HepG2 (cell line): ENCODE data around the gene ITGA6. TPM values are rescaled to one million over a fixed set of nuclear protein-coding genes. Genes with fewer than 3 reads are reported as not detected.

ENCODE experiments used
- ATAC-seq: fragments of 200-7000 bp; cut with Tn5 transposase; 3 replicates; pipeline ENCODE4 v1.9.1; 2020; ENCODE audit warnings: mild to moderate bottlenecking, moderate library complexity
- Bru-seq: library from RNA; stranded (reverse); fragments of 400-500 nt; gene quantifications from one replicate; lab custom pipeline; 2021; lab: Mats Ljungman, UMichigan
- BruChase-seq, 2 experiments: library from RNA; stranded (reverse); fragments of 400-500 nt; gene quantifications; one replicate each; lab custom pipeline; 2021; lab: Mats Ljungman, UMichigan
- BruUV-seq: library from RNA; stranded (reverse); fragments of 400-500 nt; replicated peaks from 2 replicates; lab custom pipeline; 2021; lab: Mats Ljungman, UMichigan
- CTCF ChIA-PET: fragments of 300-600 bp; formaldehyde crosslinking; extraction: SDS; loops from one replicate; lab custom pipeline; 2021; ENCODE audit warnings: low total read pairs, inconsistent platforms, low intra/inter-chr PET ratio; lab: Yijun Ruan, JAX
- POLR2A ChIA-PET: fragments of 350-600 bp; sonication (Branson Sonifier 250); formaldehyde crosslinking; loops from one replicate; lab custom pipeline; 2020; ENCODE audit warnings: antibody characterized with exemption, inconsistent platforms; lab: Yijun Ruan, JAX
- DNase-seq: peaks from one replicate; pipeline ENCODE4 v3.0.0-alpha.2; 2015; ENCODE audit warnings: low spot score
- FAIRE-seq: peaks from 3 replicates; lab custom pipeline; 2011; peaks lifted over from hg19 to GRCh38; lab: Jason Lieb, UNC
- H2AFZ ChIP-seq: one replicate; pipeline ENCODE4 v1.6.1; 2011; ENCODE audit warnings: low read length, inconsistent platforms
- H3K27ac ChIP-seq: fragments of 300-600 bp; 3 replicates; pipeline ENCODE4 v1.8.0; 2011; ENCODE audit warnings: mixed run types, mild to moderate bottlenecking, mixed read lengths, low read length, inconsistent platforms; ENCODE audit not compliant: insufficient read depth; ENCODE audit errors: extremely low read length
- H3K27me3 ChIP-seq, 2 experiments: fragments of 200-600 bp in 1 of 2; 2 replicates in 1 of 2; 3 replicates in 1 of 2; pipeline versions ENCODE4 v1.6.0 to v1.8.0; 2011; ENCODE audit warnings: low read length in 2 of 2, mild to moderate bottlenecking in 2 of 2, moderate library complexity in 2 of 2, inconsistent platforms in 1 of 2; ENCODE audit not compliant: insufficient read depth in 2 of 2, control insufficient read depth in 1 of 2
- H3K36me3 ChIP-seq, 2 experiments: fragments of 200-600 bp in 1 of 2; replicated peaks in 1 of 2; 2 replicates in 1 of 2; 3 replicates in 1 of 2; pipeline versions ENCODE4 v1.5.1 to v1.8.0; 2011; ENCODE audit warnings: low read length in 2 of 2, inconsistent platforms in 1 of 2; ENCODE audit not compliant: insufficient read depth in 2 of 2, control insufficient read depth in 1 of 2
- H3K4me1 ChIP-seq: 2 replicates; pipeline ENCODE4 v1.5.1; 2012; ENCODE audit warnings: low read length, inconsistent platforms; ENCODE audit not compliant: insufficient read depth
- H3K4me2 ChIP-seq: 2 replicates; pipeline ENCODE4 v1.6.0; 2011; ENCODE audit warnings: low read depth, low read length, inconsistent platforms
- H3K4me3 ChIP-seq, 3 experiments: fragments of 200-600 bp in 1 of 3; sonication (generic), shearing (Covaris generic) in 1 of 3; replicated peaks in 1 of 3; 2 replicates each; pipeline ENCODE4 v1.5.1; 2011 to 2016; ENCODE audit warnings: low read length in 3 of 3, inconsistent platforms in 2 of 3, low read depth in 2 of 3, mild to moderate bottlenecking in 2 of 3, control low read depth in 1 of 3, mixed read lengths in 1 of 3; ENCODE audit not compliant: insufficient read depth in 1 of 3
- H3K79me2 ChIP-seq: one replicate; pipeline ENCODE4 v1.6.1; 2011; ENCODE audit warnings: low read length, inconsistent platforms; ENCODE audit not compliant: insufficient read depth
- H3K9ac ChIP-seq: 2 replicates; pipeline ENCODE4 v1.6.0; 2011; ENCODE audit warnings: mild to moderate bottlenecking, low read depth, low read length, inconsistent platforms; ENCODE audit not compliant: insufficient read depth
- H3K9me3 ChIP-seq: 2 replicates; pipeline ENCODE4 v1.5.1; 2012; ENCODE audit warnings: mild to moderate bottlenecking, low read length
- H4K20me1 ChIP-seq: 2 replicates; pipeline ENCODE4 v1.6.0; 2011; ENCODE audit warnings: inconsistent platforms, mild to moderate bottlenecking, low read length, moderate library complexity; ENCODE audit not compliant: insufficient read depth
- LBX2 ChIP-seq: sonication (generic); formaldehyde crosslinking; IDR thresholded peaks from 2 replicates; pipeline ENCODE4 v1.5.0; 2020; ENCODE audit warnings: missing genetic modification reagents, mild to moderate bottlenecking, borderline replicate concordance
- PRMT3 ChIP-seq: sonication (generic); formaldehyde crosslinking; IDR thresholded peaks from 2 replicates; pipeline ENCODE4 v1.8.1; 2022; ENCODE audit warnings: low read depth, mild to moderate bottlenecking, moderate library complexity, missing genetic modification reagents, borderline replicate concordance
- ZNF24 ChIP-seq: fragments of 450-650 bp; IDR thresholded peaks from 2 replicates; pipeline ENCODE4 v1.6.1; 2017; ENCODE audit warnings: antibody characterized with exemption, mild to moderate bottlenecking
- WGBS: methylation state at CpG from one replicate; pipeline ENCODE4 v1.1.6; 2017; ENCODE audit warnings: low lambda C conversion rate; 5-methylcytosine and 5-hydroxymethylcytosine counted together
- in situ Hi-C: cut with HindIII; loops from 2 replicates; pipeline ENCODE4 v1.10.0; 2017; ENCODE audit warnings: low pct_unique_long_range_greater_than_20kb; ENCODE audit not compliant: extremely low pct_ligation_motif_present
- intact Hi-C: fragments of 100-400 bp; cut with micrococcal nuclease; formaldehyde crosslinking; loops from one replicate; pipeline ENCODE4 v1.10.0; 2022; ENCODE audit not compliant: unreplicated experiment
- long read RNA-seq, 2 experiments: library from RNA in 1 of 2; library from polyadenylated mRNA in 1 of 2; stranded (forward) in 1 of 2; unstranded in 1 of 2; transcript quantifications; one replicate each; pipeline ENCODE4 v2.0.0, GENCODE V29; 2019 to 2022
- polyA minus RNA-seq, 3 experiments: library from RNA; depleted of rRNA, polyadenylated mRNA; stranded (reverse); fragments of >200 nt; gene quantifications; 2 replicates each; pipeline ENCODE4 v1.2.3, GENCODE V29; 2011; ENCODE audit warnings: low replicate concordance in 1 of 3
- polyA plus RNA-seq, 8 experiments: library from polyadenylated mRNA; depleted of rRNA in 3 of 8; stranded (reverse) in 7 of 8; unstranded in 1 of 8; fragments of >200 nt; fragmentation: Illumina TruSeq in 4 of 8; extraction: Trizol in 4 of 8; gene quantifications; 2 replicates each; pipeline versions ENCODE4 v1.2.1 to v1.2.3, GENCODE V29; 2011 to 2016; ENCODE audit warnings: low read depth in 4 of 8, missing spikeins in 1 of 8, mixed read lengths in 1 of 8; ENCODE audit not compliant: insufficient read depth in 1 of 8
- total RNA-seq, 5 experiments: library from RNA; depleted of rRNA; stranded (reverse); fragments of >200 nt; fragmentation: Illumina TruSeq; extraction: Trizol; gene quantifications; 2 replicates each; pipeline ENCODE4 v1.2.3, GENCODE V29; 2016; ENCODE audit warnings: low read depth in 1 of 5
- TF ChIP-seq, protein P1 (sequence below): sonication (generic); formaldehyde crosslinking; IDR thresholded peaks from 2 replicates; pipeline ENCODE4 v1.4.0; 2020; ENCODE audit warnings: missing genetic modification reagents
- TF ChIP-seq, protein P2 (sequence below): IDR thresholded peaks from 2 replicates; pipeline ENCODE4 v1.6.1; 2016; ENCODE audit warnings: low read depth, missing genetic modification reagents, missing compliant biosample characterization

ITGA6 gene
- total RNA-seq (2016; rRNA removed; fragmentation: Illumina TruSeq; extraction: Trizol) (49.6 and 92.5 TPM in 2 replicates), polyA plus RNA-seq (2011; rRNA removed) (21.6 and 24.0 TPM in 2 replicates), polyA minus RNA-seq (2011; rRNA and poly(A)+ RNA removed; ENCODE audit: low replicate concordance) (8.5 and 31.2 TPM in 2 replicates), Bru-seq, nascent RNA (percentile 95 among the genes with signal in this experiment), BruChase-seq, experiment 1, labeled RNA remaining after a 6-hour chase (percentile 95 among the genes with signal in this experiment), BruChase-seq, experiment 2, labeled RNA remaining after a 2-hour chase (percentile 91 among the genes with signal in this experiment)
- total RNA-seq (2016; cell fraction: cytosol; rRNA removed; fragmentation: Illumina TruSeq; extraction: Trizol; ENCODE audit: low read depth): 4.0 and 7.3 TPM in 2 replicates
- 46.0 and 93.0 TPM in 2 replicates for total RNA-seq (2016; cell fraction: insoluble cytoplasmic fraction; rRNA removed; fragmentation: Illumina TruSeq; extraction: Trizol)
- total RNA-seq (2016; cell fraction: membrane; rRNA removed; fragmentation: Illumina TruSeq; extraction: Trizol): 20.1 and 25.4 TPM in 2 replicates
- total RNA-seq (2016; cell fraction: nucleus; rRNA removed; fragmentation: Illumina TruSeq; extraction: Trizol): 132 and 146 TPM in 2 replicates
- 12.2 and 19.7 TPM in 2 replicates for polyA plus RNA-seq (2011; cell fraction: cytosol; rRNA removed)
- 24.5 and 30.3 TPM in 2 replicates for polyA plus RNA-seq (2011; cell fraction: nucleus; rRNA removed)
- 55.3 and 56.2 TPM in 2 replicates for polyA plus RNA-seq (2012)
- polyA plus RNA-seq (2016; cell fraction: cytosol; fragmentation: Illumina TruSeq; extraction: Trizol; ENCODE audit: low read depth): 2.1 TPM in 2 replicates
- polyA plus RNA-seq (2016; cell fraction: insoluble cytoplasmic fraction; fragmentation: Illumina TruSeq; extraction: Trizol; ENCODE audit: low read depth): 27.1 and 28.5 TPM in 2 replicates
- polyA plus RNA-seq (2016; cell fraction: membrane; fragmentation: Illumina TruSeq; extraction: Trizol; ENCODE audit: low read depth): 5.3 and 7.3 TPM in 2 replicates
- polyA plus RNA-seq (2016; cell fraction: nucleus; fragmentation: Illumina TruSeq; extraction: Trizol; ENCODE audit: insufficient read depth, low read depth): 118 and 128 TPM in 2 replicates
- 32.7 and 35.0 TPM in 2 replicates for polyA minus RNA-seq (2011; cell fraction: cytosol; rRNA and poly(A)+ RNA removed)
- 106 and 110 TPM in 2 replicates for polyA minus RNA-seq (2011; cell fraction: nucleus; rRNA and poly(A)+ RNA removed)
- long read RNA-seq, experiment 1, full-length matches to known transcripts: 3 of 20 reads
- long read RNA-seq, experiment 1, partial matches to known transcripts: 11 of 20 reads
- long read RNA-seq, experiment 1, other reads (novel, unspliced or antisense): 6 of 20 reads
- long read RNA-seq, experiment 2, full-length matches to known transcripts: 13 of 149 reads
- long read RNA-seq, experiment 2, partial matches to known transcripts: 12 of 149 reads
- long read RNA-seq, experiment 2, other reads (novel, unspliced or antisense): 124 of 149 reads

DNA sequence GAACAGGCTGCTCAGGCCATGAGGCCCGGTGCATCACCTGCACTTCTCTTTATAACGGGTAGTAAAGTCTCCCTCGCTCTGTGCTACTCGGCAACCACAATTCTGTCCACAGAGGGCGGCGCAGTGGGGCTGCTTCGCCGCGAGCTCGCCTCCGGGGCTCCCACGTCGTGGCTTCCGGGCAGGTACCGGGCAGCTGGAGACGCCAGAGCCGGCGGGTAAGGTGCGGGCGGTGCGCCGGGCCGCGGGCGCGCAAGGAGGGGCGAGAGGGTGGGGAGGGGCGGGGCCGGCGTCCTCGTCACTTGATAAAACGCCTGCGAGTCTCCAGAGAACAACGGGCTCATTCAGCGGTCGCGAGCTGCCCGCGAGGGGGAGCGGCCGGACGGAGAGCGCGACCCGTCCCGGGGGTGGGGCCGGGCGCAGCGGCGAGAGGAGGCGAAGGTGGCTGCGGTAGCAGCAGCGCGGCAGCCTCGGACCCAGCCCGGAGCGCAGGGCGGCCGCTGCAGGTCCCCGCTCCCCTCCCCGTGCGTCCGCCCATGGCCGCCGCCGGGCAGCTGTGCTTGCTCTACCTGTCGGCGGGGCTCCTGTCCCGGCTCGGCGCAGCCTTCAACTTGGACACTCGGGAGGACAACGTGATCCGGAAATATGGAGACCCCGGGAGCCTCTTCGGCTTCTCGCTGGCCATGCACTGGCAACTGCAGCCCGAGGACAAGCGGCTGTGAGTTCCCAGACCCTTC is at the start of gene ITGA6:
Gene ITGA6, plus strand, starts transcription at position 331 of the 734 bp plus-strand sequence.
- FAIRE-seq (no peak), DNase-seq (peak; percentile 89), ATAC-seq (peak; percentile 87)
- Histone ChIP-seq H3K9ac (peak within 1 kb of the TSS; percentile 88), H3K79me2 (peaks cover 40% of the 10 kb centered on the region), H3K27ac (peak within 1 kb of the TSS; percentile 86), H3K4me1 (peaks cover 39% of the 10 kb centered on the region), H4K20me1 (peaks cover 8% of the 10 kb centered on the region; the same call in 1 of the 2 replicates), H3K9me3 (no peaks in the 10 kb centered on the region), H3K27me3 (peaks cover 1 to 11% of the 10 kb centered on the region in 2 experiments; a peak in 2 of 5 replicates), H3K4me2 (peak within 1 kb of the TSS; percentile 81), H3K4me3 (peak within 1 kb of the TSS; percentile 65 to 97 (median 90)), H2AFZ (peak within 1 kb of the TSS; percentile 15), H3K36me3 (no peaks in the 10 kb centered on the region)
- in situ Hi-C loops: loop anchor here (5.0 kb wide), 1 partner anchor 35 kb away; no protein-coding TSS in a partner anchor
- intact Hi-C loops: loop anchor here (1.0 to 5.0 kb wide), 2 partner anchors 88 to 130 kb away; partner anchors contain the start of gene PDK1
- ChIA-PET CTCF (interaction anchor here (3.0 kb wide), 2 partner anchors 34 to 38 kb away, joined by 12 to 17 read pairs; no protein-coding TSS in a partner anchor), POLR2A (interaction anchor here (0.7 to 5.2 kb wide), 12 partner anchors 13 to 321 kb away, joined by 3 to 88 read pairs (median 3); no protein-coding TSS in a partner anchor)
- WGBS: under 1% methylated on average over 24 of the region's 79 CpGs
- BruUV-seq: no TSS peak
- TF ChIP-seq, protein P1, sequence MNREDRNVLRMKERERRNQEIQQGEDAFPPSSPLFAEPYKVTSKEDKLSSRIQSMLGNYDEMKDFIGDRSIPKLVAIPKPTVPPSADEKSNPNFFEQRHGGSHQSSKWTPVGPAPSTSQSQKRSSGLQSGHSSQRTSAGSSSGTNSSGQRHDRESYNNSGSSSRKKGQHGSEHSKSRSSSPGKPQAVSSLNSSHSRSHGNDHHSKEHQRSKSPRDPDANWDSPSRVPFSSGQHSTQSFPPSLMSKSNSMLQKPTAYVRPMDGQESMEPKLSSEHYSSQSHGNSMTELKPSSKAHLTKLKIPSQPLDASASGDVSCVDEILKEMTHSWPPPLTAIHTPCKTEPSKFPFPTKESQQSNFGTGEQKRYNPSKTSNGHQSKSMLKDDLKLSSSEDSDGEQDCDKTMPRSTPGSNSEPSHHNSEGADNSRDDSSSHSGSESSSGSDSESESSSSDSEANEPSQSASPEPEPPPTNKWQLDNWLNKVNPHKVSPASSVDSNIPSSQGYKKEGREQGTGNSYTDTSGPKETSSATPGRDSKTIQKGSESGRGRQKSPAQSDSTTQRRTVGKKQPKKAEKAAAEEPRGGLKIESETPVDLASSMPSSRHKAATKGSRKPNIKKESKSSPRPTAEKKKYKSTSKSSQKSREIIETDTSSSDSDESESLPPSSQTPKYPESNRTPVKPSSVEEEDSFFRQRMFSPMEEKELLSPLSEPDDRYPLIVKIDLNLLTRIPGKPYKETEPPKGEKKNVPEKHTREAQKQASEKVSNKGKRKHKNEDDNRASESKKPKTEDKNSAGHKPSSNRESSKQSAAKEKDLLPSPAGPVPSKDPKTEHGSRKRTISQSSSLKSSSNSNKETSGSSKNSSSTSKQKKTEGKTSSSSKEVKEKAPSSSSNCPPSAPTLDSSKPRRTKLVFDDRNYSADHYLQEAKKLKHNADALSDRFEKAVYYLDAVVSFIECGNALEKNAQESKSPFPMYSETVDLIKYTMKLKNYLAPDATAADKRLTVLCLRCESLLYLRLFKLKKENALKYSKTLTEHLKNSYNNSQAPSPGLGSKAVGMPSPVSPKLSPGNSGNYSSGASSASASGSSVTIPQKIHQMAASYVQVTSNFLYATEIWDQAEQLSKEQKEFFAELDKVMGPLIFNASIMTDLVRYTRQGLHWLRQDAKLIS: no peak
- no peak for TF ChIP-seq ZNF24
- TF ChIP-seq LBX2 (CRISPR knock-in tag): no peak
- TF ChIP-seq, protein P2, sequence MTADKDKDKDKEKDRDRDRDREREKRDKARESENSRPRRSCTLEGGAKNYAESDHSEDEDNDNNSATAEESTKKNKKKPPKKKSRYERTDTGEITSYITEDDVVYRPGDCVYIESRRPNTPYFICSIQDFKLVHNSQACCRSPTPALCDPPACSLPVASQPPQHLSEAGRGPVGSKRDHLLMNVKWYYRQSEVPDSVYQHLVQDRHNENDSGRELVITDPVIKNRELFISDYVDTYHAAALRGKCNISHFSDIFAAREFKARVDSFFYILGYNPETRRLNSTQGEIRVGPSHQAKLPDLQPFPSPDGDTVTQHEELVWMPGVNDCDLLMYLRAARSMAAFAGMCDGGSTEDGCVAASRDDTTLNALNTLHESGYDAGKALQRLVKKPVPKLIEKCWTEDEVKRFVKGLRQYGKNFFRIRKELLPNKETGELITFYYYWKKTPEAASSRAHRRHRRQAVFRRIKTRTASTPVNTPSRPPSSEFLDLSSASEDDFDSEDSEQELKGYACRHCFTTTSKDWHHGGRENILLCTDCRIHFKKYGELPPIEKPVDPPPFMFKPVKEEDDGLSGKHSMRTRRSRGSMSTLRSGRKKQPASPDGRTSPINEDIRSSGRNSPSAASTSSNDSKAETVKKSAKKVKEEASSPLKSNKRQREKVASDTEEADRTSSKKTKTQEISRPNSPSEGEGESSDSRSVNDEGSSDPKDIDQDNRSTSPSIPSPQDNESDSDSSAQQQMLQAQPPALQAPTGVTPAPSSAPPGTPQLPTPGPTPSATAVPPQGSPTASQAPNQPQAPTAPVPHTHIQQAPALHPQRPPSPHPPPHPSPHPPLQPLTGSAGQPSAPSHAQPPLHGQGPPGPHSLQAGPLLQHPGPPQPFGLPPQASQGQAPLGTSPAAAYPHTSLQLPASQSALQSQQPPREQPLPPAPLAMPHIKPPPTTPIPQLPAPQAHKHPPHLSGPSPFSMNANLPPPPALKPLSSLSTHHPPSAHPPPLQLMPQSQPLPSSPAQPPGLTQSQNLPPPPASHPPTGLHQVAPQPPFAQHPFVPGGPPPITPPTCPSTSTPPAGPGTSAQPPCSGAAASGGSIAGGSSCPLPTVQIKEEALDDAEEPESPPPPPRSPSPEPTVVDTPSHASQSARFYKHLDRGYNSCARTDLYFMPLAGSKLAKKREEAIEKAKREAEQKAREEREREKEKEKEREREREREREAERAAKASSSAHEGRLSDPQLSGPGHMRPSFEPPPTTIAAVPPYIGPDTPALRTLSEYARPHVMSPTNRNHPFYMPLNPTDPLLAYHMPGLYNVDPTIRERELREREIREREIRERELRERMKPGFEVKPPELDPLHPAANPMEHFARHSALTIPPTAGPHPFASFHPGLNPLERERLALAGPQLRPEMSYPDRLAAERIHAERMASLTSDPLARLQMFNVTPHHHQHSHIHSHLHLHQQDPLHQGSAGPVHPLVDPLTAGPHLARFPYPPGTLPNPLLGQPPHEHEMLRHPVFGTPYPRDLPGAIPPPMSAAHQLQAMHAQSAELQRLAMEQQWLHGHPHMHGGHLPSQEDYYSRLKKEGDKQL (CRISPR knock-in tag): 0 out of 2 replicates have a peak, but pooled peaks have one; percentile 36
- TF ChIP-seq PRMT3 (CRISPR knock-in tag): no peak
